22Rv1 (cell line): ENCODE results near the gene AKNA.

Experiments used
- H3K27ac ChIP-seq: fragments of 450-650 bp; 2 replicates; pipeline ENCODE4 v1.5.1; 2017
- CTCF ChIP-seq: fragments of 450-650 bp; IDR thresholded peaks from 2 replicates; pipeline ENCODE4 v1.5.1; 2017; ENCODE audit warnings: mild to moderate bottlenecking
- ZFX ChIP-seq: fragments of 450-650 bp; IDR thresholded peaks from 2 replicates; pipeline ENCODE4 v1.6.1; 2017; ENCODE audit warnings: antibody characterized with exemption, borderline replicate concordance

The AKNA gene

GRCh38 chr9:114403153-114403756 is 15.5 kb upstream of the AKNA start:
- no peak overlapping the region for H3K27ac ChIP-seq
- TF ChIP-seq CTCF (no peak), ZFX (no peak)

- no peak overlapping the region for H3K27ac ChIP-seq
- TF ChIP-seq CTCF = no peak
- TF ChIP-seq ZFX = no peak
Observed at GRCh38 chr9:114401344-114401743, 13.6 kb upstream of the AKNA start.

GRCh38 chr9:114400772-114401171 is 13.0 kb upstream of the AKNA start:
- TF ChIP-seq CTCF (no peak), ZFX (no peak)
- H3K27ac ChIP-seq = no peak overlapping the region

GRCh38 chr9:114400219-114400618 is 12.4 kb upstream of the AKNA start:
- TF ChIP-seq ZFX (no peak), CTCF (no peak)
- no peak overlapping the region for H3K27ac ChIP-seq

- TF ChIP-seq ZFX (no peak), CTCF (no peak)
- no peak overlapping the region for H3K27ac ChIP-seq
Observed at GRCh38 chr9:114399381-114399780, 11.6 kb upstream of the AKNA start.

- H3K27ac ChIP-seq = peak overlapping the region; percentile 77
- no peak for TF ChIP-seq CTCF
- TF ChIP-seq ZFX = no peak
Observed at GRCh38 chr9:114397848-114398605, 10.2 kb upstream of the AKNA start.

- H3K27ac ChIP-seq = peak overlapping the region; percentile 77
- no peak for TF ChIP-seq ZFX
- no peak for TF ChIP-seq CTCF
Observed at GRCh38 chr9:114397219-114397847, 9.6 kb upstream of the AKNA start.
